Stimulated activated CD4-positive, alpha-beta T cell treated with anti-CD3 and anti-CD28 coated beads, Interleukin-15, amount 100 ng/mL, for 48 hours (primary cell): ENCODE measurements around the gene TRIP4.
"Not testable (repeated sequence)": the region's sequence is repeated elsewhere in the genome, so short reads cannot be mapped to it uniquely, and the experiment has no call there.

Source experiments
- DNase-seq, 2 donors: peaks; one replicate each; pipeline ENCODE4 v3.0.0-alpha.2; 2020; ENCODE audit warnings: low read depth in 2 of 2

The TRIP4 gene

GRCh38 chr15:64381000-64381751, 6.5 kb upstream of the TRIP4 start, which contains the start of gene PCLAF:
PCLAF (minus strand) TSS chr15:64381441; CDS start chr15:64381371, 70 bp downstream.
- peak; percentile 93 to 94 for DNase-seq

DNA sequence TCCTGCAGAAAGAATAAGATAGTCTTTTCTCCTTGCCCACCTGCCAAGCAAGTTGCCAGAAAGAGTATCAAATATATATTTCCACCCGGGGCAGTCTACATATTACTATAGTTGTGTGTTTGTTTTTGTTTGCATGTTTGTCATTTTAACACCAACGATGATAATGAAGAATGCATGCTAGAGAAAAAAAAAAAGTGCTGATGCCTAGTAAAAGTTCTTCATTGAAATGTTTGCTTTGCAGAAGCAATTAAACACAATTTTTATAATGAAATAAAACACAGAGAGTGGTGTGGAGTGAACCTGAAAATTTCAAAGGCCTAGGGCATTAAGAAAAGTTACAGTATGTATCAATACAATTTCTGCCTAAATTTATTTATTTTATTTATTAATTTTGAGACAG, 3.9 kb upstream of the TRIP4 start:
- DNase-seq, result no peak

GRCh38 chr15:64386291-64386690, 1.3 kb upstream of the TRIP4 start:
- no peak for DNase-seq

GRCh38 chr15:64389036-64389435, 1.4 kb downstream of the TRIP4 start:
- DNase-seq, result no peak

- not testable (repeated sequence) for DNase-seq
Observed at GRCh38 chr15:64392471-64392870, 4.8 kb downstream of the TRIP4 start.

DNA sequence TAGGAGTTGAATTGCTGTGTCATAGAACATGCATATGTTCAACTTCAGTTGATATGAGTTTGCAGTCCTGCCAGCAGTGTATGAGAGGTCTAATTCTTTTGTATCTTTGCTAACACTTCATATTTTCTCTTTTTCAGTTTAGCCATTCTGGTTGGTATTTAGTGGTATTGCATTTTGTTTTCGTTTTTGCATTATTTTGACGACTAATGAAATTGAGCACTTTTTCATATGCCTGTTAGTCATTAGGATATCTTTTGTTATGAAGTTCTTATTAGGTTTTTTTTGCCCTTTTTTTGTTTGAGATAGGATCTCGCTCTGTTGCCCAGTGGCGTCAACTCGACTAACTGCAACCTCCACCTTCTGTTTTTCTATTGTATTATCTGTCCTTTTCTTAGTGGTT, 9.2 kb downstream of the TRIP4 start:
- DNase-seq, result no peak

DNA sequence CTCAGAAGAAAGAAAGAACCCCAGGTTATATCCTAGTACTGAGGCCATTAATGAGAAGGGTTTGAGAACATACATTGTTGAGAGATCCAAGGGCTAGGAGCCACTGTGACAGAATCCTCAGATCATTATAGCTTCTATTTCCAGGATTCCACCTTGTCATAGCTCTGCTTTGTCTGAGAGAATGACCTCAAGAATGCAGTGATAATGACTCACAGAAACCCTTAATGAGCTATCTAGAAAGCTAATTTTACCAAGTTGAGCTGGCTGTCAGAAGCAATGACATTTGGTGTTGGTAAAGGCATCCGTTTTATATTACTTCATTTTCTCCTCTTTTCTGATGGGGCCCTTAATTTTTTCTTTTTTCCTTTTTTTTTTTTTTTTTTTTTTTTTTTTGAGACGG, 10.9 kb downstream of the TRIP4 start:
- DNase-seq, result no peak

GRCh38 chr15:64400583-64400982, 12.9 kb downstream of the TRIP4 start:
- DNase-seq, result no peak

- no peak for DNase-seq
Observed at GRCh38 chr15:64412216-64412615, 24.6 kb downstream of the TRIP4 start.

DNA sequence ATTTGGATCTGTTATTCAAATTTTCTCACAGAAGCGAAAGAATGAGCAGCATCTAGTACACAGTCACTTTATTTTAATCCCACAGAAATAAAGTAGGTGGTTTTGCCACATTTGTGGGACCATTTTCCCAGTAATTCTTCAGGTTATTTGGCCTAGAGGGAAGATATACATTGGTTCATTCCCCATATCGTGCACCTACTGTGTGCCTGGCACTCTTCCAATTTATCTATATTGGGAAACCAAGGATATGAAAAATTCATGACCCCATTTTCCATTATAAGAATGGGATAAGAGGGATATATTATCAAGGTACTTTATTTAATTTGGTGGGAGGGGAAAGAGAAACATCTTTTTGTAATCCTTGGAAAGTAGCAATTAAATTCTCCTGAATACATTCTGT, 35.1 kb downstream of the TRIP4 start:
- DNase-seq, result no peak

GRCh38 chr15:64423970-64424369, 36.3 kb downstream of the TRIP4 start:
- DNase-seq, result no peak

DNA sequence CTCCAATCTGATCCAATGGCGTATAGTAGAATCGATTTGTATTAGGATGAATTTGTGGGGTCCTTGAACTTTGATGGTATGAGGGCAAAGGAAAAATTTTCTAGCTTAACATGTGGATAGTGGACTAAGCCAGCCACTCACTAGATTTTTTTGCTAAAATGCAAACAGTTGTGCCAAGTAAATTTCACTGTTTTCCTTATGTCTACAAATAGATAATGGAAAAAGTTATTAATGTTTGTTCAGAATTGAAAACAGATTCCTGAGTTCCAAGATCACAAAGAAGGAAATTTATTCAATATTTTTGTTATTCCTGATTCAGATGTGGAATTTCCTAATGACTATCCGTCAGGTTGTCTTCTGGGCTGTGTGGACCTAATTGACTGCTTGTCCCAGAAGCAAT, 37.6 kb downstream of the TRIP4 start:
- DNase-seq, result no peak

- DNase-seq, result no peak
Observed at GRCh38 chr15:64426845-64427465, 39.3 kb downstream of the TRIP4 start.

DNA sequence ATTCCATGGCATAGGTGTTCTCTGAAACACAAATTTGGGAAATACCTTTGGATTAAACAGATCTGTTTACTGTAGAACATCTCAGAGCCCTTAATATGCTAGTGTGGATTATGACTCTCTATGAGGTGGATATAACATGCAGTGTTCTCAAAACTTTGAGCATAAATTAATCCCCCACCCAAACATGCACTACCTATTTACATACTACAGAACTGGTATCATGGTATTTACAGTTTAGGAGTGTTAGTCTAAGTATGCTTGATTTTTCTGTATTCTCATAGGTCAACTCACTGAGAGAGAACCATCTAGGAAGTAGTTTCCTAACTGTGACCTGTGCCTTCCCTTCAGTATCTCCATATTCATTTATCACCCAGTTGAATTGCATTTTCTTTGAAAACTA, 41.8 kb downstream of the TRIP4 start:
- no peak for DNase-seq

GRCh38 chr15:64430000-64430735, 42.5 kb downstream of the TRIP4 start:
- no peak for DNase-seq

GRCh38 chr15:64437982-64438381, 50.3 kb downstream of the TRIP4 start:
- DNase-seq, result no peak

DNA sequence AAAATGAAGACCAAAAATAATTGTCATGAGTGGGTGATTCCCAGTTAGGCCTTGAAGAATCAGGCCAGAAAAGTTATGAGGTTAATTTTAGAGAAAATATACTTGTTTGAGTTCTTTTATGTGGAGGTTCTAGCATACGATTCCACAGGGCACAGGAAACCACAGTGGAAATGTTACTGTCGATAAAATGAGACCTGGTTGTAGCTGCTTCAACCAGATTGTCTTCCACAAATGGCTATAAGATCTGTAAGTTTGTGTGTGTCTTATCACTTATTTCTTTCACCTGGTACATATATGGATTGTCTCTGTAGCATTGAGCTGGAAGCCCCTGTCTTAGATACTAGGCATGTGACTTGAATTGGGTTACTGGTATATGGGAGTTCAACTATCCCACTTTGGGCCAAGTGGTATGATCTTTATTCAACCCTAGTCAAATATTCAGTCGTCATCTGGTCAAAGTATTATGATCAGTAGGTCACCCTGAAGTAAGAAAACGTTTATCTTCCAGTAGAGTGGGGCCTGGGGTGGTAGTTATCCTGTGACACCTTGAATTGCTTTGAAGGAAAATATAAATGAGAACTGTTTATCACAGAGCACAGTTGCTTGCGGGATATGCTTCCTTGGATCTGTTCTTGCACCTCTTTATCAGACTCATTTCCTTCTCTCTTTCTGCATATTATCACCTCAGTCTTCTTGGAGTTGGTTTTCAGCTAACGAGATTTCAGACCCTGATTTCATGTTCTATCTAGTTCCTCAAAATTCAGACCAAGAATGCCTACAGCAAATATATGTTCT, 51.2 kb downstream of the TRIP4 start:
- DNase-seq, result no peak

GRCh38 chr15:64441852-64442251, 54.2 kb downstream of the TRIP4 start:
- no peak for DNase-seq

GRCh38 chr15:64443016-64443415, 55.4 kb downstream of the TRIP4 start:
- no peak for DNase-seq

- no peak for DNase-seq
Observed at GRCh38 chr15:64443747-64444621, 56.3 kb downstream of the TRIP4 start.

DNA sequence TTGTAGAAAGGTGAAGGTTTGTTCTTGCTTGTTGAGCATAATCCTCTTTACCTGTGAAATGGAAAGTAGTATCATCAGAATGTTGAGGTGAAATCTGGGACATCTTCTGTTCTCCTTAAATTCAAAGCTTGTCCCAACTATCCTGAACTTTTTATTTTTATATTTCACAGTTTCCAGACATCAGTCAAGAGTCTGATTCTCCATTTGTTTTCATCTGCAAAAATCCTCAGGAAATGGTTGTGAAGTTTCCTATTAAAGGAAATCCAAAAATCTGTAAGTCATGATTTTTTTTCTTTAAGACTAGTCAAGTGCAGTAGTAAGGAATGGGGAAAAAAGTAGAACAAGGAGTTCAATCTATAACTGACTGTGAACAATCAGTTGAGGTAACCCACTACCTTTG, 57.2 kb downstream of the TRIP4 start:
- no peak for DNase-seq
